Sigmoid colon (tissue), 7 donors: ENCODE data around the gene YPEL1. TPM values are rescaled to one million over a fixed set of nuclear protein-coding genes. Genes with fewer than 3 reads are reported as not detected.

Experiments
- DNase-seq: peaks from one replicate; pipeline ENCODE4 v3.0.0-alpha.2; 2019
- H3K27ac ChIP-seq, 4 donors: fragments of 200-600 bp; sonication (generic); one replicate each; pipeline ENCODE4 v1.5.1; 2016 to 2019; ENCODE audit warnings: mild to moderate bottlenecking in 1 of 4
- H3K27me3 ChIP-seq, 3 donors: fragments of 200-600 bp; sonication (generic); one replicate each; pipeline ENCODE4 v1.5.1; 2019; ENCODE audit warnings: mild to moderate bottlenecking in 1 of 3
- H3K36me3 ChIP-seq, 4 donors: fragments of 200-600 bp; sonication (generic); one replicate each; pipeline ENCODE4 v1.5.1; 2016 to 2019
- H3K4me1 ChIP-seq, 4 donors: fragments of 200-600 bp; sonication (generic); one replicate each; pipeline ENCODE4 v1.5.1; 2017 to 2019
- H3K4me3 ChIP-seq, 4 donors: fragments of 200-600 bp; sonication (generic); one replicate each; pipeline ENCODE4 v1.5.1; 2017 to 2019; ENCODE audit warnings: mild to moderate bottlenecking in 2 of 4, moderate library complexity in 1 of 4
- H3K9me3 ChIP-seq, 4 donors: fragments of 200-600 bp in 3 of 4; sonication (generic) in 3 of 4; one replicate each; pipeline versions ENCODE4 v1.5.1 to v1.6.1; 2013 to 2019
- CTCF ChIP-seq, 4 experiments: fragments of 450-650 bp in 3 of 4; fragments of 200-600 bp in 1 of 4; IDR thresholded peaks; one replicate each; pipeline ENCODE4 v1.5.1; 2016 to 2019; ENCODE audit warnings: antibody characterized with exemption in 4 of 4, mild to moderate bottlenecking in 3 of 4, moderate library complexity in 2 of 4
- EP300 ChIP-seq, 4 donors: sonication (generic); formaldehyde crosslinking; IDR thresholded peaks; one replicate each; pipeline ENCODE4 v1.6.1; 2017; ENCODE audit warnings: antibody characterized with exemption in 4 of 4
- POLR2A ChIP-seq, 2 donors: fragments of 450-650 bp; IDR thresholded peaks; one replicate each; pipeline ENCODE4 v1.6.1; 2016; ENCODE audit warnings: antibody characterized with exemption in 2 of 2, mild to moderate bottlenecking in 2 of 2, moderate library complexity in 2 of 2
- POLR2AphosphoS5 ChIP-seq, 4 donors: sonication (generic); formaldehyde crosslinking; IDR thresholded peaks; one replicate each; pipeline ENCODE4 v1.6.1; 2017; ENCODE audit warnings: antibody characterized with exemption in 4 of 4
- WGBS, 2 donors: extraction: QIAGEN DNeasy Blood & Tissue Kit; methylation state at CpG; one replicate each; pipeline ENCODE4 v1.1.7; 2013; 5-methylcytosine and 5-hydroxymethylcytosine counted together
- intact Hi-C: fragments of 100-400 bp; cut with DNase I; formaldehyde crosslinking; loops from one replicate; pipeline ENCODE4 v1.15.1; 2023
- polyA plus RNA-seq, 3 donors: library from polyadenylated mRNA; stranded (reverse); fragments of 200-250 nt; gene quantifications; one replicate each; pipeline ENCODE4 v1.2.3, GENCODE V29; 2013
- total RNA-seq, 4 donors: library from RNA; depleted of rRNA; stranded (reverse); fragments of >200 nt; gene quantifications; one replicate each; pipeline ENCODE4 v1.1.0, GENCODE V29; 2016
- donor health status: healthy with polysubstance abuse.
- donor health status: Bipolar disorder and iron deficiency.
- donor health status: healthy.

Gene YPEL1
- total and polyA plus RNA-seq, 7 donors, result 0.69 to 9.6 (median 5.9) TPM

GRCh38 chr22:21700822-21701221 lies 34.8 kb downstream of the YPEL1 start:
- WGBS, 2 donors, result 92 to 95% methylated on average over 6 of the region's 6 CpGs
- H3K27ac ChIP-seq, result no peak overlapping the region
- no peak for DNase-seq
- H3K4me1 ChIP-seq, result peaks cover 0 to 30% (median 24%) of the 10 kb centered on the region in 4 donors
- intact Hi-C loops, result no loop called here
- no peaks in the 10 kb centered on the region for H3K9me3 ChIP-seq
- H3K4me3 ChIP-seq, result no peak overlapping the region
- H3K36me3 ChIP-seq, result peaks cover 0 to 47% (median 8%) of the 10 kb centered on the region in 4 donors
- no peak for TF ChIP-seq POLR2A (IDR thresholded peaks at IDR 0.05)
- no peak for TF ChIP-seq CTCF (IDR thresholded peaks at IDR 0.05)
- no peak for TF ChIP-seq POLR2AphosphoS5 (IDR thresholded peaks at IDR 0.05)
- TF ChIP-seq EP300 (IDR thresholded peaks at IDR 0.05), result no peak
- no peaks in the 10 kb centered on the region for H3K27me3 ChIP-seq

GRCh38 chr22:21699643-21700042 lies 36.0 kb downstream of the YPEL1 start:
- no peak for DNase-seq
- intact Hi-C loops, result no loop called here
- Histone ChIP-seq H3K27ac (peak overlapping the region in 2 of 4 donors; percentile 77 to 85), H3K4me3 (no peak overlapping the region), H3K27me3 (no peaks in the 10 kb centered on the region), H3K9me3 (no peaks in the 10 kb centered on the region), H3K4me1 (peaks cover 0 to 30% (median 24%) of the 10 kb centered on the region in 4 donors), H3K36me3 (peaks cover 0 to 59% (median 13%) of the 10 kb centered on the region in 4 donors)
- WGBS, 2 donors, result 85 to 91% methylated on average over 3 of the region's 3 CpGs
- TF ChIP-seq POLR2A (IDR thresholded peaks at IDR 0.05) (no peak), POLR2AphosphoS5 (IDR thresholded peaks at IDR 0.05) (no peak), CTCF (IDR thresholded peaks at IDR 0.05) (no peak), EP300 (IDR thresholded peaks at IDR 0.05) (no peak)

GRCh38 chr22:21698430-21699329 lies 36.9 kb downstream of the YPEL1 start:
- H3K27me3 ChIP-seq, result no peaks in the 10 kb centered on the region
- no peak overlapping the region for H3K4me3 ChIP-seq
- TF ChIP-seq CTCF (IDR thresholded peaks at IDR 0.05), result no peak
- TF ChIP-seq POLR2AphosphoS5 (IDR thresholded peaks at IDR 0.05), result no peak
- TF ChIP-seq POLR2A (IDR thresholded peaks at IDR 0.05), result no peak
- TF ChIP-seq EP300 (IDR thresholded peaks at IDR 0.05), result no peak
- peaks cover 0 to 30% (median 24%) of the 10 kb centered on the region in 4 donors for H3K4me1 ChIP-seq
- 86 to 89% methylated on average over 22 of the region's 22 CpGs for WGBS, 2 donors
- H3K27ac ChIP-seq, result peak overlapping the region; percentile 55 to 85 (median 68)
- intact Hi-C loops, result no loop called here
- peaks cover 0 to 69% (median 18%) of the 10 kb centered on the region in 4 donors for H3K36me3 ChIP-seq
- DNase-seq, result no peak
- no peaks in the 10 kb centered on the region for H3K9me3 ChIP-seq

- H3K36me3 ChIP-seq, result peaks cover 0 to 69% (median 23%) of the 10 kb centered on the region in 4 donors
These were observed 37.7 kb downstream of the YPEL1 start for GRCh38 chr22:21697880-21698279.

More at GRCh38 chr22:21697880-21698279, 37.7 kb downstream of the YPEL1 start:
- peak overlapping the region; percentile 37 to 85 (median 68) for H3K27ac ChIP-seq
- TF ChIP-seq CTCF (IDR thresholded peaks at IDR 0.05) (no peak), POLR2AphosphoS5 (IDR thresholded peaks at IDR 0.05) (no peak), POLR2A (IDR thresholded peaks at IDR 0.05) (no peak), EP300 (IDR thresholded peaks at IDR 0.05) (no peak)
- peaks cover 0 to 30% (median 24%) of the 10 kb centered on the region in 4 donors for H3K4me1 ChIP-seq
- no peak overlapping the region for H3K4me3 ChIP-seq
- no peak for DNase-seq
- H3K9me3 ChIP-seq, result no peaks in the 10 kb centered on the region
- intact Hi-C loops, result no loop called here
- H3K27me3 ChIP-seq, result no peaks in the 10 kb centered on the region
